ENCODE data around the gene TMEFF2. TPM values are rescaled to one million over a fixed set of nuclear protein-coding genes. Genes with fewer than 3 reads are reported as not detected.

Gene TMEFF2
- total RNA-seq, 1 donor = not detected

- peak in 2 of 3 donors; percentile 56 to 85 for DNase-seq (ENCODE audit: low read depth in 2 of 3, low spot score in 2 of 3)
These were observed 122.5 kb downstream of the TMEFF2 start for GRCh38 chr2:192072261-192072660.

- no peak for DNase-seq (ENCODE audit: low read depth in 2 of 3, low spot score in 2 of 3)
These were observed 124.6 kb downstream of the TMEFF2 start for GRCh38 chr2:192070099-192070498.

DNA sequence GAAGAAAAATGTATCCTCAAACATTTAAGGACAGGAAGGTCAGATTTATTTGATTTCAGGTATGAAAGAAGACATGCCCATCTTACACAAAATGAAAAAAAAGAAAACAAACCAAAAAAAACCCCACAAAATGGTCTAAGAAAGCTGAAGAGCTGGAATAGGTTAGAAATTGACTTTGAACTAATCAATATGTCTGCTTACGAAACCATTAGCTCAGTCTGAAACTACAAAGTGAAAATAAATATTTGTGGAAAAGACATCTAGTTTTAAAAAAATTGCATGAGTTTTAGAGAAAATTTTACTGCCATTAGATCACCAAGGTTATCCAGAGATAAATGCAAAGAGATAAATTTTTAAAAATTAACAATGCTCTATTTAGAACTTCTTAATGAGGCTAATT is 125.3 kb downstream of the TMEFF2 start:
- DNase-seq (ENCODE audit: low read depth in 2 of 3, low spot score in 2 of 3) = no peak

GRCh38 chr2:192068966-192069365 is 125.8 kb downstream of the TMEFF2 start:
- DNase-seq (ENCODE audit: low read depth in 2 of 3, low spot score in 2 of 3) = no peak

DNA sequence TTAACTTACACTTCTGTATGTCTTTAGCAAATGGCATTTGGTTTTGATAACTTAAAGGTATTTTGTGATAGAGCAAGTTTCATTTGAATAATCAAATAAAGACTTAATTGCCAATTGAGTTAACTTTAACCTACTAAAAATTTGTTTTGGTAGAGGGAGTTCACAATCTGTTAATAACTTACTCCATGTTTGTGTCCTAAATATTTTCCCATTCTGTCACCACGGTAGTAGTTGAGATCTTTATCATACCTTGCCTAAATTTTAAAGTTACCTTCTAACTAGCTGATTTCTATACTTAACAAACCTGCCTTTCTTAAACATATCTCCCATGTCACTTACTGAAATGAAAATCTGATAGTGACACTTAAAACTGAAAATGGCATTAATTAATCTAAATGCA is 127.1 kb downstream of the TMEFF2 start:
- no peak for DNase-seq (ENCODE audit: low read depth in 2 of 3, low spot score in 2 of 3)

- DNase-seq (ENCODE audit: low read depth in 2 of 3, low spot score in 2 of 3) = no peak
These were observed 130.3 kb downstream of the TMEFF2 start for GRCh38 chr2:192064459-192064858.

DNA sequence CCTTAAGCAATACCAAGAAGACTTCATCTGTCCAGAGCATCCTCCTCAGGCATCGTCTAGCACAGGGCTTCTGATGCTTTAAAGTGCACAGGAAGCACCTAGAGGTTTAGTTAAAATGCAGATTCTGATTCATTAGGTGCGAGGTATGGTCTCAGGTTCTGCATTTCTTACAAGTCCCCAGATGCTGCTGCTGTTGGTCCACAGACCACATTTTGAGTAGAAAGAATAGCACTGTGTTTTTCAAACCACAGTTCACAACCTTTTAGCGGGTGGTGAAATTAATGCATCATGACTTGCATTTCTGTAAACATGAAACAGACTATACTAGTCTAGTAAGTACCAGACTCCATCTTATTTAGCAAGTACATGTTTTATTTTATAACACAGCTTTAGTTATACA is 134.6 kb downstream of the TMEFF2 start:
- peak in 2 of 3 donors; percentile 39 to 88 for DNase-seq (ENCODE audit: low read depth in 2 of 3, low spot score in 2 of 3)

DNA sequence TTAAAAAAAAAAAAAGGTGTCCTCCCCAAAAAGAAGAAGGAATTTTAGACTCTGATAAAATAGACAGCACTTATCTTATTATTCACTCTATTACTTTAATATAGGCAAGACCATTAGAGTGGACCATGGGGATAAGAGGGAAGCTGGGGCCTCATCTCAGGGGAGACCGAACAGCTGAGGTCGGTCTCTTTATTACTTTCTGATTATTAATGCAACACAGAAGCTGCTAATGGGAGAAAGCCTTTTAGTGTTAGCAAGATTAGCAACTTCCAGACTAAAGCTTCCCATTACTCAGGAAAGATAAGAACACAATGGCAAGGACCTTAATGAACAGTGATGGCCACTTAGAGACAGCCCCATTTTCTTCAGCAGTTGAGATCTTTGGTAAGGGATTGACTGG is 135.5 kb downstream of the TMEFF2 start:
- no peak for DNase-seq (ENCODE audit: low read depth in 2 of 3, low spot score in 2 of 3)

DNA sequence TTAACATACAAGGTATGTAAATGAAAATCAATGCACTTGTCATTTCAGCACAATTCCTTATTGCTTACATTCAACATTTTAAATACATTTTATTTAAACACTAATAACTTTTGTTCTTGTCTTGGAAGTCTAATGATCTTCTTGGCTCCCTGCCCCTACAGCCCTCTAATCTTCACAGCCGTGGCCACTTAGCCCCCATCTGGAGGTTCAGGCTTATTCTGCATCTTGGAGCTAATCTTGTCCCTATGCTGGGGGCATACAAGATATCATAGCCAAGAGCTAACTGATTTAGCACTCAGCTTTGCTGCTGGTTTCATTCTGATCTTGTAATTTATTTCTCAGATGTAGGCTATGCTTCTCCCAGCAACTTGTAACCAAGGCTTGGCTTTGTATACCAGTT is 140.8 kb downstream of the TMEFF2 start:
- DNase-seq (ENCODE audit: low read depth in 2 of 3, low spot score in 2 of 3) = no peak

DNA sequence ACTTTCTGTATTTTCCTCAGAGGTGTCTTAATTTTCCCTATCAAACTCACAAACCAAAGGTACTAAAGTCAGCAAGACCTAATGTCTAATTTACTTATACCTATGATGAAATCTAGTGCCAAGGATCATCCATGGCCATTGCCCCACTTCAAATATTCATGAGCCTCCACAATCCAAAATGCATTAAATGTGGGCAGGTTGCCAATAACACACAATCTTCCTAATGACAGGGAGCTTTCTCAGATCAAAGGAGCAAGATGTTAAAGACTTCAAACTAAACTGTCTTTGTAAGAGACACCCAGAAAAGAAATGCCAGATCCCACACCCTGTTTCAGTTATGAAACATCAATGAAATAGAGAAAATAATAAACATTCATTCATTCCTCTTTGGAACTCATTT is 143.2 kb downstream of the TMEFF2 start:
- DNase-seq (ENCODE audit: low read depth in 2 of 3, low spot score in 2 of 3) = no peak

- no peak for DNase-seq (ENCODE audit: low read depth in 2 of 3, low spot score in 2 of 3)
These were observed 145.4 kb downstream of the TMEFF2 start for GRCh38 chr2:192049362-192049761.

DNA sequence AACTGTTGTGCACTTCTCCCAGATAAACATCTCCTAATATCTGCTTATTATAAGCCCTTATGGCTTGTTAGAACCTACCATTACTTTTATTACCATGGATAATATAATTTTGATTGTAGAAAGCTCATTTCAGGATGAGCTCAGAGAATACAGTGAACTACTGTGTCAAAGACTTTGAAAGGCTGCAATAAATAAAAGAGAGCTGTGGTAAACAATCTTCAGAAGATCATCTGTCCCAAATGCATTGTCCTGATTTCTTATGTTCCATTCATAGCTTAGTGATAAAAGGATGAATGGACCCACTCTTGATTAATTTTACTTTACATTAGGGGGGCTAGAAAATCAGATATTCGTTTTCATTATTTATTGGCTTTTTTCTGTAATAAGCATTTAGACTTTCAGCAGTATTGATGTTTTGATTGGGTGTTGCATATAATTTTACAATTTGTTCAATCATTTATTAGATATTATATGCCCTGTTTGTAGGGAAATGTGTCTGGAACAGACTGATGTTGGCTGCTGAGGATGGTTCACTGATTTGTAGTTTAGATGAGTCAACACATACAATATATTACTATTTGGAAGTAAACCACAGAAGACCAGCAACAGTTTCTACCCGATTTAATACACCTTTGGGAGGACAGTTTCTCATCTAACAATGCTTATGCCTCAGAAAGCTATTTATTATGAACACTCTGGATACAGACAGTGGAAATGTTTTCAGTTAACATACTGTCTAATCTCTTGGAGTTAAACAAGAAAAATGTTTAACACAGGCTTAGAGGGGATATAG is 147.2 kb downstream of the TMEFF2 start:
- DNase-seq (ENCODE audit: low read depth in 2 of 3, low spot score in 2 of 3) = no peak

DNA sequence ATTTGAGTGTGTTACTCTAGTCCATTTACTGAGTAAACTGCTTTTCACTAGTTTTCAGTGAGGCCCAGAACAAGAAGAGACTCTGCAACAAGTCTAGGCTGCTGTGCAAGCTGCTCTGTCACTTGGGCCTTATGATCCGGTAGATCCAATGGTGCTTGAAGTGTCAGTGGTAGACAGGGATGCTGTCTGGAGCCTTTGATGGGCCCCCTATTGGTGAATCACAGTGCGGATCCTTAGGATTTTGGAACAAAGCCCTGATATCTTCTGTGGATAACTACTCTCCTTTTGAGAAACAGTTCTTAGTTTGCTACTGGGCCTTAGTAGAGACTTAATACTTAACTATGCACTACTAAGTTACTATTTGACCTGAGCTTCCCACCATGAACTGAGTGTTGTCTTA is 150.2 kb downstream of the TMEFF2 start:
- no peak for DNase-seq (ENCODE audit: low read depth in 2 of 3, low spot score in 2 of 3)

GRCh38 chr2:192043216-192043870 is 151.4 kb downstream of the TMEFF2 start:
- no peak for DNase-seq (ENCODE audit: low read depth in 2 of 3, low spot score in 2 of 3)

DNA sequence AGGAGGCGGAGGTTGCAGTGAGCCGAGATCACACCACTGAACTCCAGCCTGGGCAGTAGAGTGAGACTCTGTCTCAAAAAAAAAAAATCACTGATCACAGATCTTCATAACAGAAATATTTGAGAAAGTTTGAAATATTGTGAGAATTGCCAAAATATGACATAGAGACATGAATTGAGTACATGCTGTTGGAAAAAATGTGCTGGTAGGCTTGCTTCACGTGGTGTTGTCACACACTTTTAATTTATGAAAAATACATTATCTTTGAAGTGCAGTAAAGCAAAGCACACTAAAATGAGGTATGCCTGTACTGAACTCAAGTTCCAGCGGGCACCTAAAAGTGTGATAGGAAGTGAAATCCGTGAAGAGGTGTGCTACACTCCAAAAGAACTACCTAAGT is 152.6 kb downstream of the TMEFF2 start:
- DNase-seq (ENCODE audit: low read depth in 2 of 3, low spot score in 2 of 3) = no peak

DNA sequence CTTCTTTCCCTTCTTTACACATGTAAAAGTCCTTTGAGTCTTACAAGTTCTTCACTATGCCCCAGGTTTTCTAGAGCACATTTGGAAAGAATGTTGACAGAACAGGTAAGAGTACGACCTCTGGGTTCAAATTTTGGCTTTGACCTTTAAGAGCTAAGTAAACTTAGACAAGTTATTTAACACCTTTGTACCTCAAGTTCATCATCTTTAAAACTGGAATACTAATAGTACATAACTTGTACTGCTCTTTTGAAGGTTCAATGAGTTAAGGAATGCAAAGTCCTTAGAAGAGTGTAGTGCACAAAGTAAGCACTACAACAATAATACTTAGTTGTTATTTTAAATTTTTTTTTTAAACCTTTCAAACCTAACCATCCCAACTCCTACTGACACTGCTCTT is 156.6 kb downstream of the TMEFF2 start:
- no peak for DNase-seq (ENCODE audit: low read depth in 2 of 3, low spot score in 2 of 3)

DNA sequence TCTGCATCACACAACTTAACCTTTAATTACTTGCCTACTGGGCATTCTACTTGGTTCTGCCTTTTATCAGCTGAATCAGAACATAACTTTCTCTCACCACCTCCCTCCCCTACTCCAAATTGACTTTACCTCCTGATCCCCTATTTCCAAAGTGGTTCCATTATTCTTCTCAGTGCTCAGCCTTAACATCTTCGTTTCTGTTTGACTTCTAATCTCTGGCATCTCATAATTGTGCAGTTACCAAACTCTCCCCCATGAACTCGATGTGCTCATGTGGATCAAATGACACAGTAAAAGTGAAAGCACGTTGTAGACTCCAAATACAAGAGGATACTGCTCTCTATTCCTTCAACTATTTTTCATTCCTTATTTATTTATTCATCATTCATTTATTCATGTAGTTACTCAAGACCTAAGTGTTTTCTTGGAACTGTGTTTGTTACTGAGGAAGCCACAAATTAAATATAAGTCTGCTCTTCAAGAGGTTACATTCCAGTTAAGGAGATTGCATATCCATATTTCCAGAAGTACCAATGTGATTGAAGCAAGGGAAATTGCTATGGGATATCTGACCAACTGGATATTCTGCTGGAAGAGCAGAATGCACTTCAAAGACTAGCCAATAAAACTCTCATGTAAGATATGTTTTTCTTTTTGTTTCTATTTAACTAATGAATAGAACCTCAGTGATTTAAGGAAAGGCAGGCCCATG is 158.8 kb downstream of the TMEFF2 start:
- DNase-seq (ENCODE audit: low read depth in 2 of 3, low spot score in 2 of 3) = no peak

DNA sequence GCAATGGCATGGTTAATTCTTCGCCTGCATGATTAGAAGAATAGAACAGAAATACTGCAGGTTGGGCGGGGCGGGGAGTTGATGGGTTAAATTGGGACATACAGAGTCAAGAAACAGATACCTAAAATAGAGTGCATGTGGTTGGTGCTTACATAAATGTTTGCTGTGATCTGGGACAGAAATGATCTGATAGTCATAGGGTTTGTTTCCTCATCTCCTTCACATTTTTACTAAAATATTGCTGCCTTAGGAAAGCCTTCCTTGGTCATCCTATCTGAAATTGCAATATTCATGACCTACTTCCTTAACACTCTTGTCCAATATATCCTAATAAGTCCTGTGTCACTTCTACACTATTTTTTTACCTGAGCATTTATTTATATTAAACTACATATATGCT is 163.9 kb downstream of the TMEFF2 start:
- DNase-seq (ENCODE audit: low read depth in 2 of 3, low spot score in 2 of 3) = no peak

- DNase-seq (ENCODE audit: low read depth in 2 of 3, low spot score in 2 of 3) = no peak
These were observed 164.4 kb downstream of the TMEFF2 start for GRCh38 chr2:192030289-192030688.

- DNase-seq (ENCODE audit: low read depth in 2 of 3, low spot score in 2 of 3) = peak in 1 of 3 donors; percentile 2
These were observed 165.6 kb downstream of the TMEFF2 start for GRCh38 chr2:192029089-192029488.

DNA sequence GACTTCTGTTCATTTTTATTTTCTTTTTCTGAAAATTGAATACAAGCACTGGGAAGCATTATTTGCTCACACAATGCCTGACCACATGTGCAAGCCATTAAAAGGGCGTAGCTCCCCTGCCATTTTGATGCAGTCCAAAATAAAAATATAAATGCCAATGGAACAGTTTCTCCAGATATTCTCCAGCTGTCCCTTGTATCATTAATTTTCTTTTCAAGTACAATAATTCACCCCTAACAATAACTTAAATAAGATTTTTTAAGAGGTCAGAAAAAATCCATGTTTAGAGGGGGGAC is 168.0 kb downstream of the TMEFF2 start:
- no peak for DNase-seq (ENCODE audit: low read depth in 2 of 3, low spot score in 2 of 3)

Data from hematopoietic multipotent progenitor cell (in vitro differentiated cells).